GM18502 (cell line): ENCODE results near the gene BUD13.

Experiments
- ATAC-seq: cut with Tn5 transposase; IDR thresholded peaks from one replicate; pipeline ENCODE4 v1.9.1; 2021; ENCODE audit warnings: mild to moderate bottlenecking; ENCODE audit not compliant: unreplicated experiment, poor library complexity

BUD13 gene

DNA sequence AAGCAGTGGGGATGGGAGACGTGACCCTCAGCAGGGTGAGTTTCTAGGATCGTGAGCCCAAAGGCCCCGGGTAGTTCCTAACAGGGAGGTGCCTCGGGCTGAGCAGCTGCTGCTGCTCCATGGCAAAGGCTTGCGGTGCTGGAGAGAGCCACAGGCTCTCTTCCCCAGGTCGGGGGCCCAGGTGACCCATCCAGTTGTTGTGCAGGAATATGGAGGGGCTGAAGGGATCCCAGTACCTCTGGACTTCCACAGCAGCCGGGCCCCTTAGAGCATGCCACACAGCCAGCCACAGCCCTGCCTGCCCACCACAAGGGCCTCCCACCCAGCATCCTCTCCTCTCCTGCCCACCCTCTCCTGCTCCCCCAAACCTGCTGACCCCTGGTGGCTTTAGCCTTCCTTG lies 49.3 kb downstream of the BUD13 start:
- ATAC-seq = no peak

- ATAC-seq = no peak
Measured at GRCh38 chr11:116721988-116722387, 50.8 kb downstream of the BUD13 start.

DNA sequence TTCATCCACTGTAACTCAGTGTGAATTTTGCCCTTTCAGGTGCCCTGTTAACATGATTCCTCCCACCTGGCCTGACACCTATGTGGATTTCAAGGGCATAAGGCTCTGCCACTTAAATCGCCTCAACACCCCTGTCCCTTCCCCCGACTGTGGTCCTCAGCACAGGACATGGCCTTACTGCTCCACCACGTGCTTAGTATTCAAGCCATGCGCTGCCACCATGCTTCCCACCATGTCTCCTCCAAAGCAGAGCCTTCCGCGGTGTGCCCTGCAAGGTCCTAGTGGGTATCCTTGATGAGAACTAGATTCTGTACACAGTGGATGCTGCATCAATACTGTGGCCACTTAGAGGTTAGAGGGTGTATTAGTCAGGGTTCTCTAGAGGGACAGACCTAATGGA lies 51.9 kb downstream of the BUD13 start:
- ATAC-seq = no peak

- ATAC-seq = no peak
Measured at GRCh38 chr11:116718955-116719501, 53.8 kb downstream of the BUD13 start.

DNA sequence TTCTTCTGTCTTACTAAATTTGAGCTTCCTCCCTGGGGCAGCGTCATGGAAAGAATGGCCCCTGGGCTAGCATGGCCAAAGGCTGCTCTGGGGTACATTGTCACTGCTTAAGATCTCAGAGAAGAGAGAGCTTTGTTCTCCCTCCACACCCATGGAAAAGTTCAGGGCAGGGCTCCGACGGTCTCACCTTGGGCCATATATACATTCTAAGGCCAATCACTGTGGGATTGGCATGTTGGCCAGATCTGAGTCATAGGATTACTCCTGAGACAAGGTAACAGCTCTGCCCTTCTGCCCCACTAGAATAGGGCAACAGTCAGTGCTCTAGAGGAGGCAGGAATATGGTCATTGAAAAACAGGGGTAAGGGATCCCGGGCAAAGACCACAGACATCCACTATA lies 56.2 kb downstream of the BUD13 start:
- ATAC-seq = no peak

- ATAC-seq = no peak
Measured at GRCh38 chr11:116715383-116715782, 57.4 kb downstream of the BUD13 start.

- no peak for ATAC-seq
Measured at GRCh38 chr11:116714902-116715301, 57.9 kb downstream of the BUD13 start.

- ATAC-seq = no peak
Measured at GRCh38 chr11:116712428-116712827, 60.4 kb downstream of the BUD13 start.

- ATAC-seq = no peak
Measured at GRCh38 chr11:116710762-116711161, 62.0 kb downstream of the BUD13 start.

GRCh38 chr11:116710001-116710674 lies 62.6 kb downstream of the BUD13 start:
- ATAC-seq = no peak

- no peak for ATAC-seq
Measured at GRCh38 chr11:116707746-116708145, 65.0 kb downstream of the BUD13 start.

DNA sequence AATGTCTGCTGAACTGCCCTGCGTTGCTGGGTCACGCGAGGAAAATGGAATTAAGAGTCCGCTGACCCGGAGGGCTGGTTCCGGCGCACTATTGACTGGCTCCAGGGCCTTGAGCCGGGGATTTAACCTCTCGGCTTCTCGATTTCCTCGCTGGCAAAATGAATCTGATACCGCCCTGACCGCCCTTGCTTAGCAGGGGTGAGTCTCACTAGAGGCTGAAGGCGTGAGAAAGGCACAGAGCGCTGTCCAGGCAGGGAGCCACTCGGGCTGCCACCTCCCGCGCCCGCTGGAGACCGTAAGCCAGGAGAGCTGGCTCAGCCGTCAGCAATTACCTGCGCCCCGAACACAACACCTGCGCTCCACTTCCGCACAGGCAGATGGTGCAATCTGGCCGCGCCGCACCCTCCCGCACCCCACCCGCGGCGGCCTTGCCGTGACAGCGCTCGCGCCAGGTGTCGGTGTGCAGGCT lies 65.6 kb downstream of the BUD13 start:
- ATAC-seq = no peak

DNA sequence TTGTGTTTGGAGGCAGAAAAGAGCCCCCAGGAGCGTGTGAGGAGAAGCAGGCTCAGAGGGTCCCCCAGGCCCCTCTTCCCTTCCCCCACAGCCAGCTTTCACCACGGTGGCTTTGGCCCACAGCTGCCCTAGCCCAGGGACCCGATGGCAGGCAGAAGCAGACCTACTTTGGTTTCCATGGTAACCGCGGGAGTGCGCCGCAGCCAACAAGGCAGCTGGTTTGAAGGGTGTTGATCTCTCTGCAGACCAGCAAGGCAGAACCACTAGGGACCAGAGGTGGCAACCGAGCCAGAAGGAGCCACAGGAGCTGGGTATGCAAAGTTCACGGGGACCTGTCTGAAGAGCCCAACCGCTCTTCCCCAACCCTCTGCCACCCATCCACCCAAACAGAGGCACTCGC lies 69.4 kb downstream of the BUD13 start:
- ATAC-seq = no peak

GRCh38 chr11:116702772-116703385 lies 69.9 kb downstream of the BUD13 start:
- no peak for ATAC-seq

- ATAC-seq = no peak
Measured at GRCh38 chr11:116701876-116702275, 70.9 kb downstream of the BUD13 start.

DNA sequence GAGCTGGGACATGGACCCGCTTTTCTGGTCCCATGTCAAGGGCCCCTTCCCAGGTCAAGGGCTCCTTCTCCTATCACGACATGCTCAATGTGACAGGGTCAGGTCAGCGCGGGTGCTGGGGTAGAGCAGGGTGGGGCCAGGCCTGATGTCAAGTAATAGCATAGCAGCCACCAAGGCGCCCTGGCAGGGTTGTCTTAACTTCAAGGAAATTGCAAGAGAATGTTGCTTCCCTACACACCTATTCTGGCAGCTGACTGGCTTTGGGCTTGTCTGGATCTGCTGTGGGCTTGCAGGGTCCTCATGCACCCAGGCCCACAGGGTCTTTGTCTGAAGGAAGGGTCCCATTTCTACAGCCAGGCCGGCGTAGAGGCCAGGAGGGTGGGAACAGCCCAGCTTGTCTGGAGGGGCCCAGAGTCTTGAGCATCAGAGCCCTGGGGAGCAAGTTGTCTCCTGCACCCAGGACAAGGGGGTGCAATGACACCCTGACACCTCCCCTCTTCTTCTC lies 71.4 kb downstream of the BUD13 start:
- ATAC-seq = no peak

DNA sequence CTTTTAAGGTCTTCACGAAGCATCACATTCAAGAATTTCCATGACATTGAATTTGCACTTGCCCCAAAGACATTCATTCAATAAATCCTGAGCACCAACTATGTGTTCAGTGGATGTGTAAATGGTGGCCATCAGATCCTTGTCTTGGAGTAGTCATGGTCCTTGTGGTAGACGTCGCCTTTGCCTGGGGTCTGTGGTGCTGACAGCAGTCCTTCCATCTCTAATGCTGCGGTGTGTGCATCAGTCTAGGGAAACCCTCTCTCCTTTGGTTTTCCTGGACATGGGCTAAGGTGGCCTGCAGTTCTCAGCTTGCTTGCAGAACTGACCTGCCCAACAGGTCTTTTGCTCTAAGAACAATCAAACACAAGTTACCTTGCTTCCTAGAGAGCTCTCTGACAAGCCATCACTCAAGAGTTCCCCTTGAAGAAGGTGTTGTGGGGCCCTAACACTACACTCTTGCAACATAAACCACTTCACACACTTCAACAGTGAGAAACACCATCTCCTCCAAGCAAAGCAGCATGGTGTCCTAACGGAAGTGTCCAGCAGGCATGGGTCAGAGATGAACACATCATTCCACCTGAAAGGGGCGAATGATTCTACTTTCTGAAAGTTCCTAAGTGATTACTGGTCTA lies 72.1 kb downstream of the BUD13 start:
- no peak for ATAC-seq
